ENCODE measurements around the gene DIS3L2.

DIS3L2 gene

GRCh38 chr2:232339121-232340081 is 377.9 kb downstream of the DIS3L2 start:
- no peak for FAIRE-seq

GRCh38 chr2:232340171-232340935 is 378.8 kb downstream of the DIS3L2 start:
- FAIRE-seq, result no peak

DNA sequence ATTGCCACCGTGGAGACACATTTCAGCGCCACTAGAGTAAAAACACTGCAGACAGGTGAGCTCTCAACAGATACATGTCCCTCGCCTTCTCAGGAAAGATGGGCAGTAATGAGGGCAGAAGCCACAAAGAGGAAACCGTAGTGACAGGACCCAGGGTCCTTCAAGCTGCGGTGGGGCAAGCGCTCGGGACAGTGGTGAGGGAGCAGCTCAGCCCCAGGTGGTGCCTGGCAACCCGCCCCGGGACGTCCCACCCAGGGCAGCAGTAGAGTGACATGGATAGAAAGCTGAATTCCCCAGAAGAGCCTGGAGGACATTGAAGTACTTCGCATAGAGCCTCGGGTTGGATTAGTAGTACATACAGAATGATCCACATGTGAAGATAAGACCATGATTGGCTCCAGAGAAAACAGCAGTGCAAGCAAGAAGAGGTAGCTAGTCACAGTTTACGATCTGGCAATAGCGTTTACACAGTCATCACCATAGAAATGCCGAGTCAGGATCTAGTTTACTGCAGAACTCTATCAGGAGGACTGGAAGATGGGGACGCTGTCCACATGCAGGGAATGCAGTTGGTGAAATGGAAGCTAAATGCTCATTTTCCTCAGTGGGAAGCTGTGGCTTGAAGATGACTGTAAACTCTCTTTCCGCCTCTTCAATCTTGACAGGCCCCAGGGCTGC is 379.7 kb downstream of the DIS3L2 start:
- FAIRE-seq, result no peak

GRCh38 chr2:232341739-232342126 is 380.2 kb downstream of the DIS3L2 start:
- FAIRE-seq, result no peak

DNA sequence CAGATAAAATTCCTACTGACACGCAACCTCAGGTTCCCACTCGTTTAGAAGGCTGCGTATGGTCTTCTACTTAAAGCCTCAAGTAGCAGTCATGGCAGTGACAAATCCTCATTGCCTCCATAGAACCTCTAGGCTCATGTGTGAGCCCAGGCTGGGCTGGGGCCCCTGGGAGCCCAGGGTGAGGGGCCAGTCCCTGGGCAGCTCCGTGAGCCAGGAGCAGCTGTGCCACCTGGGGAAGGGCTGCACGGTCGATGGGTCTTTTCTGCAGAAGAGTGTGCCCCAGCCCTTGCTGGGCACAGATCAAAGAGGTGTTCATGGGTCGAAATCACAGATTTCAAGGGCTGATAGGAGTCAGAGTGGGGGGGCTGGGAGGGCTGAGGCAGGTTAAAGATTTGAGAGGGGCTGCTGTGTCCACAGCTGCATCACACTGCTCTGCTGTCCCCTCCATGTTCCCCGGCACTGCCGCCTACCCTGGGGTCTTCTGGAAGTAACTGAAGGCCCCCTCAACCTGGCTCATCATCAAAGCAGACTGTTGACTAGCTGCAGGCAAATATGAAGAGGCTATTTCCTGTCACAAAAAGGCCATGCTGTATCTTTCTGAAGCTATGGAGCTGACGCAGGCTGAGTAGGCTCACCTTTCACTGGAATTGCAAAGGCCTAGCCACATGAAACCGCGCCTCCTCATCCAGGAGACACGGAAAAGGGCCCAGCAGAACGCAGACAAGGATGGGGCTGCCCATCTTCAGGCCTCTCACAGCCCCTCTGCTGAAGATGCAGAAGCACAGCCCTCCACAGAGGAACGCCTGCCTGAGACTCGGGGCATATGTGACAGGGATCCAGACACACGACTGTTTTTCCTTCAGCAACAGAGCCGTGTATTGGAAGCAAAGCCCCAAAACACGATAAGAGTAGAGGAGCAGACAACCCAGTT is 381.4 kb downstream of the DIS3L2 start:
- no peak for FAIRE-seq

- FAIRE-seq, result no peak
Measured at GRCh38 chr2:232343821-232344220, 382.3 kb downstream of the DIS3L2 start.

DNA sequence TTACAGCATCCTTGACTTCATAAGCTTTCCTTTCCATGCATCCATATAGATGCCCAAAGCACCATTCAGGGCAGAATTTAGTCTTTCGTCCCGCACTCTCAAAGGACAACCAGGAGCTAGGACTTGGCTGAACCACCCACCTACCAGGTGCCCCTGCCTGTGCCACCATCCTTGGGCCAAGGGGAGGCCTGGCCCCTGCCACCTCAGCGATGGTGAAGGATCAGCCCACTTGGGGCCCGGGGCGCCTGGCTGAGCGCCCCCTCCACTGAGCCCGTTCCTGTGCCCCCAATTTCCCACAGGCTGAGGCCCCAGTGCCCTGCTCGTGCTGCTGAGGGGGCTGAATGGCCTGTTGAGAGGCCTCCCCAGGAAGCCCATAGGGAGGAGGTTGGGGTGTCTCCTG is 383.7 kb downstream of the DIS3L2 start:
- FAIRE-seq, result no peak

DNA sequence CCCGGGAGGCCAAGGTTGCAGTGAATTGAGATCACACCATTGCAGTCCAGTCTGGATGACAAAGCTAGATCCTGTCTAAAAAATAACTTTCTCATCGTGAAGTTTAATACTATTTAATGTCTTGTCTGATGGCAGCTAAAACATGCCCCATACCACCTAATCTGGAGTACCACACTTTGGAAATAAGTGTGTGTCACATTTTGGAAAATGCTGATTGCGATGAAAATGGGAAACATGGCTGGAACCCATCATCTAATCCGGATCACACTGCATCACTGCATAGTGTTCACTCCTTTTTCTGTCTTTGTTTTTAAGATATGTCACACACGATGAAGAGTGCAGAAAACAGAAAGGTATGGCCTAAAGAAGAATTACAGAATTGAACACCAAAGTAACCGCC is 385.9 kb downstream of the DIS3L2 start:
- FAIRE-seq, result no peak

- no peak for FAIRE-seq
Measured at GRCh38 chr2:232348936-232349335, 387.4 kb downstream of the DIS3L2 start.

DNA sequence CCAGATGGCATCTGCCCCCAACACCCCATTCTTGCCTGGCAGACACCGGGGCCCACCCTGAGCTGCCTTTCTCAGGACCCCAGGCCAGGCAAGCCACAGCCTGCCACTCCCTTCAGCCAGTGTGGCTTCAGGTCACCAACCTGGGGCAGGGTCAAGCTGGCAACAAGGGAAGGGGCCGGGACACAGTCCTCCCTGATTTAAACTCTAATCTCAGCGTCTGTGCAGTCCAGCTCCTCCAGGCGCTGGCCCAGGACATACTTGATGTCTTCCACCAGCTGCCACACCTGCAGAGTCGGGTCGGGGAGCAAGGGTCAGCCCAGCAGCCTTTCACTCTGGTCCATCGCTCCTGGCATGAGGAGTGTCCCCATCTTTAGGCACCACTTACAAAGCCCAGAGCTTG is 388.0 kb downstream of the DIS3L2 start:
- no peak for FAIRE-seq

GRCh38 chr2:232349946-232350635 is 388.6 kb downstream of the DIS3L2 start:
- no peak for FAIRE-seq

DNA sequence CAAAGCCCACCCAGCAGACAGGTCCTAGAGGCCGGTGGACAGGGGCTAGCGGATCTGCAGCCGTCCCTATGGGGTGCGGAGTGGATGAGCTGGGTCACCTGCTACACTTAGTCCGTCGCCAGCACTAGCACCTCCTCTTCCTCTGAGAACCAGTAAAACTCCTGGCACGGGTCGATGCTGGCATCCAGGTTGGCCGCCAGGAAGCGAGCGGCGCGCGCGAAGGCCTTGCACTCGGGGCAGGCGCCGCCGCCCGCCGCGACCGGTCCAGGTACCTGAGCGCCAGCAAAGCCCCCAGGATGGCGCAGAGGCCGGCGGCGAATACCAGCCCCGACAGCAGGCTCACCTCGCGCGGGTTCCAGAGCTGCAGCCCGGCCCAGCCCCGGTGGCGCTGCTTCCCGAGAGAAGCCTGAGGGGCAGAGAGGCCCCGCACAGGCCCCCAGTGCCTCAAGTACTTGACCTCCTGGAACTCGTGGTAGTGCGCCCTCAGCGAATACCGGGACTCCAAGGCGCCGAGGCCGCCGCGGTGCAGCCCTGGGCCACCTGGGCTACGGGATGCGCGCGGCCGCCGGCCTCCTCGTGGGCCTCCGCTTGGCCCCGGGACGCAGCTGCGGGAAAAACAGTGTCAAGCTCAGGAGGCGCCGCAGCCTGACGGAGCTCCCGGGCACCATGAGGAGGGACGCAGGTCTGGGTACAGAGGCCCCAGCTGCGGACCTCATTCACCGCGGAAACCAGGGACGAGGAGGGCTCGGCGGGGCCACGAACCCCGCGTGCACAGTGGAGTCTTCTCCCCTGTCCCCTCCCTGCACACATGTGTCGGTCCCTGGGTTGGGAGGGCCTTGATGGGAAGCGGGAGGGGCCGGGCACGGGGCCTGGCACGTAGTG is 389.5 kb downstream of the DIS3L2 start:
- no peak for FAIRE-seq

DNA sequence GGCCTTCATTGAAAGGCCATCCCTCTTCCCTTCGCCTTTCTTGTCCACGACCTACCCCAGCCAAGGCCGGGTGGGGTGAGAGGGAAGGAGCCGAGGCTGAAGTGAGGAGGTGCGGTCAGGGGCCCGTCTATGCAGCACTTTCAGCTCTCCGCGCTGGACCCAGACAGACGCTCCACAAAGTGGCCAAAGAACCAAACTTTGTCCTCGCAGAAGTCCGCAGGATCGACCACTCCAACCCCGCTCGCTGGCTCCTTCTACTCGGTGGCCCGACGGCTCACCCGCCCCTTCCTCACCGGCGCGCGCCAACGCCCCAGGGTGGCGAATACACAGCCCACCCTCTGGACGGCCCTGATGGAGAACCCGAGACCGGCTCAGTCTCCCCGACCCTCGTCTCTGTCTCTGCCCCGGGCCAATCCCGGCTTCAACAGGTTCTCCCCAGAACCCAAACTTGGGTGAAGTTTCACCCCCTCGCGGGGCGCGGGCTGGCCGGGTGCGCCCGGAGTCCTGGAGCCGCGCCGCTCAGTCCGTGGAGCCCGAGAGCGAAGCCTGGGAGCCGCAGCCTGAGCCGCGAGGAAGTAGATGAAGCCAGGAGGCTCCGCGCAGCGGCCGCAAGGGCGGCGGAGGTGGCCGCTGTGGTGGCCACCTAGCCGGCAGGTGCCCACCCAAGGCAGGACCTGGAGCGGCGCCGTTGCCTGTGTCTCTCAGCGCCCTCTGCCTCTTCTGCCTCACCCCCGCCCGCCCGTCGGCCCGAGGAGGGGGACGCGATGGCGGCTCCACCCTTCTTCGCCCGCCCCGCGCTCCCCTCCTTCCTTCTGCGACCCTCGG is 390.4 kb downstream of the DIS3L2 start:
- FAIRE-seq, result no peak

- no peak for FAIRE-seq
Measured at GRCh38 chr2:232352511-232353091, 391.1 kb downstream of the DIS3L2 start.

DNA sequence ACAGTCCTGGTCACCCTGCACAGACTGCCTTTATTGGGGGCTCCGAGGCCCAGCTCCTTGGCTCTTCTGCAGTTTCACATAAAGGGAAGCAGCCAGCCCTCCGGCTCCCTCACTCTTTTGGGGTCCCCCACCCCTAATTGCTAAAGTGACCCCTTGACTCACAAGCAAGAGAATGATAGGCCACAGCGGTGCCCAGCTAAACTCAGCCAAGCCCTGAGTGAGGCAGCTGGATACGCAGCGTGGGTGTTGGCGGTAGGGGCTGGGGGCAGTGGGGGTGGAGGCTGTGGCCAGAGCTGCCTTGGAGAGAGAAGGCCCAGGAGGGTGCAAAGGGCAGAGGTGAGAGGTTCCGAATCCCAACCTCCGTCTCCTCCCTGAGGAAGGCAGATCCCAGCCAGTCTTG is 391.6 kb downstream of the DIS3L2 start:
- no peak for FAIRE-seq

- no peak for FAIRE-seq
Measured at GRCh38 chr2:232353660-232354059, 392.1 kb downstream of the DIS3L2 start.

- FAIRE-seq, result no peak
Measured at GRCh38 chr2:232354069-232354468, 392.6 kb downstream of the DIS3L2 start.

DNA sequence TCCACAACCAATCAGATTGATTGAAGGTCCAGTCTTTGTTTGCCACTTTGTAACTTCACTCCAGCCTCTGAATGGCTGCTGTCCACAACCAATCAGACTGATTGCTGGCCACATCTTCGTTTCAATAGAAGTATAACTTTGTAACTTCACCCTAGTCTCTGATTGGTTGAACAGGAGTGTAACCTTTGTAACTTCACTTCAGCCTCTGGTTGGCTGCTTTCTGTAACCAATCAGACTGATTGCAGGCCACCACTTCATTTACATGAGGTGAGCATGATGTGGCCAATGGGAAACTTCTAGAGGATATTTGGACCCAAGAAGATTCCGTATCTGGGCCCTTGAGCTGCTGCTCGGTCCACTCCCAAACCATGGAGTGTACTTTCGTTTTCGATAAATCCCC is 400.1 kb downstream of the DIS3L2 start:
- FAIRE-seq, result no peak

DNA sequence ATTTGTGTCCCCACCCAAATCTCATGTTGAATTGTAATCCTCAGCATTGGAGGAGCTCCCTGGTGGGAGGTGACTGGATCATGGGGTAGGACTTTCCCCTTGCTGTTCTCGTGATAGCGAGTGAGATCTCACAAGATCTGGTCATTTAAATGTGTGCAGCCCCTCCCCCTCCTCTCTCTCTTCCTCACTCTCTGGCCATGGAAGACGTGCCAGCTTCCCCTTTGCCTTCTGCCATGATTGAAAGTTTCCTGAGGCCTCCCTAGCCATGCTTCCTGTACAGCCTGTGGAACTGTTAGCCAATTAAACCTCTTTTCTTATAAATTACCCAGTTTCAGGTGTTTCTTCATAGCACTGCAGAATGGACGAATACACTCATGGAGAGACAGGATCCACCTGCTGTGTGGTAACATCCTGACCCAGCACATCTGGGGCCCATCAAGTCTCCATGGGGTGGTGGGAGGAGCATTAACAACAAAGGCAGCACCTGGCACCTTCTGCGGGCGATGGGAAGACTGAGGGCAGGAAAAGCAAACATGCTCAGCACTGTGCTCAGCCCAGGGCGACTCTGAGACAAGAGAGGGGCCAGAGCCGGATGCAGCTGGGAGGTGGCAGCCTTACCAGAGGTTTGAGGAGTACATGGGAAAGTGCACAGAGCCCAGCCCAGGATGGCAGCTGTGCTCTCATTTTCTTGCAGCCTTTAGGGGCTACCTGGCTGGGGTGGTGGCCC is 400.8 kb downstream of the DIS3L2 start:
- no peak for FAIRE-seq
